ENCODE results near the gene TBCCD1.

DNA sequence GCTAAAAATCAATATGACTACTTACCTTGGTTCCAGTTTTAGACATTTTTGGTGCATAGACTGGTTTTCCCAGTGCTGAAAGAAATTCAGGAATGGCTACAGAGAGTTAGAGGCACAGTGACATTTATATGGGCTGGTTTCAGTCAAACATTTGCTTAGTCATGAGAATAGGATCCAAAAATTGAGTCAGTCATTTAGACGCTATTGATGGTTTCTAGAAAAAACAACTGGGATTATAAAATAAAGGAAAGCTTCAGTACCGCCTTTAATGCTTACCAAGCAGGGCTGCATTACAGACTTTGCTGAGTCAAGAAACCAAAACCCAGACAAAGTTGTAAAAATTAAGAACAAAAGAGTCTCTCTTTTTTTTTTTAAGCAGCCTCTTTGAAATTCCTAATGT is 22.9 kb downstream of the TBCCD1 start, which contains the start of gene CRYGS:
- TF ChIP-seq, protein P1, sequence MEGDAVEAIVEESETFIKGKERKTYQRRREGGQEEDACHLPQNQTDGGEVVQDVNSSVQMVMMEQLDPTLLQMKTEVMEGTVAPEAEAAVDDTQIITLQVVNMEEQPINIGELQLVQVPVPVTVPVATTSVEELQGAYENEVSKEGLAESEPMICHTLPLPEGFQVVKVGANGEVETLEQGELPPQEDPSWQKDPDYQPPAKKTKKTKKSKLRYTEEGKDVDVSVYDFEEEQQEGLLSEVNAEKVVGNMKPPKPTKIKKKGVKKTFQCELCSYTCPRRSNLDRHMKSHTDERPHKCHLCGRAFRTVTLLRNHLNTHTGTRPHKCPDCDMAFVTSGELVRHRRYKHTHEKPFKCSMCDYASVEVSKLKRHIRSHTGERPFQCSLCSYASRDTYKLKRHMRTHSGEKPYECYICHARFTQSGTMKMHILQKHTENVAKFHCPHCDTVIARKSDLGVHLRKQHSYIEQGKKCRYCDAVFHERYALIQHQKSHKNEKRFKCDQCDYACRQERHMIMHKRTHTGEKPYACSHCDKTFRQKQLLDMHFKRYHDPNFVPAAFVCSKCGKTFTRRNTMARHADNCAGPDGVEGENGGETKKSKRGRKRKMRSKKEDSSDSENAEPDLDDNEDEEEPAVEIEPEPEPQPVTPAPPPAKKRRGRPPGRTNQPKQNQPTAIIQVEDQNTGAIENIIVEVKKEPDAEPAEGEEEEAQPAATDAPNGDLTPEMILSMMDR (IDR thresholded peaks at IDR 0.05), result no peak
- no peak for TF ChIP-seq POLR2A (IDR thresholded peaks at IDR 0.05)

Data from lower leg skin (tissue), 3 donors.